Neural progenitor cell (in vitro differentiated cells): ENCODE results near the gene TXK. TPM values are rescaled to one million over a fixed set of nuclear protein-coding genes. Genes with fewer than 3 reads are reported as not detected.

ENCODE experiments used
- DNase-seq: peaks from one replicate; pipeline ENCODE4 v3.0.0-alpha.2; 2016; ENCODE audit warnings: low spot score
- H2AFZ ChIP-seq: fragments of 200-600 bp; sonication (generic); replicated peaks from 2 replicates; pipeline ENCODE4 v1.6.1; 2016; ENCODE audit warnings: antibody characterized with exemption
- H3F3A ChIP-seq: fragments of 200-600 bp; sonication (generic); 2 replicates; pipeline ENCODE4 v1.6.1; 2016; ENCODE audit warnings: antibody characterized with exemption, low read depth
- H3K27ac ChIP-seq: fragments of 200-600 bp; sonication (generic); 2 replicates; pipeline ENCODE4 v1.5.1; 2016; ENCODE audit warnings: mild to moderate bottlenecking
- H3K27me3 ChIP-seq: fragments of 200-600 bp; sonication (generic); 2 replicates; pipeline ENCODE4 v1.6.1; 2016; ENCODE audit warnings: mild to moderate bottlenecking, moderate library complexity
- H3K36me3 ChIP-seq: fragments of 200-600 bp; sonication (generic); 2 replicates; pipeline ENCODE4 v1.5.1; 2016
- H3K4me1 ChIP-seq: fragments of 200-600 bp; sonication (generic); 2 replicates; pipeline ENCODE4 v1.6.1; 2016; ENCODE audit warnings: mixed run types
- H3K4me2 ChIP-seq: fragments of 200-600 bp; sonication (generic); 2 replicates; pipeline ENCODE4 v1.6.1; 2016
- H3K4me3 ChIP-seq: fragments of 200-600 bp; sonication (generic); 2 replicates; pipeline ENCODE4 v1.5.1; 2016
- H3K79me2 ChIP-seq: fragments of 200-600 bp; sonication (generic); 2 replicates; pipeline ENCODE4 v1.6.1; 2016; ENCODE audit warnings: low read depth
- H3K9ac ChIP-seq: fragments of 200-600 bp; sonication (generic); 2 replicates; pipeline ENCODE4 v1.6.1; 2016
- H3K9me3 ChIP-seq: fragments of 200-600 bp; sonication (generic); 2 replicates; pipeline ENCODE4 v1.5.1; 2016; ENCODE audit warnings: low read depth
- H4K20me1 ChIP-seq: fragments of 200-600 bp; sonication (generic); 2 replicates; pipeline ENCODE4 v1.6.1; 2016; ENCODE audit warnings: low read depth
- H3K27ac Mint-ChIP-seq: 3 replicates; pipeline ENCODE4 v1.8.0; 2021; ENCODE audit warnings: mixed read lengths
- H3K27me3 Mint-ChIP-seq: 2 replicates; pipeline ENCODE4 v1.8.0; 2022; ENCODE audit warnings: low read depth, mild to moderate bottlenecking, inconsistent platforms, moderate library complexity, mixed read lengths; ENCODE audit not compliant: insufficient read depth
- H3K36me3 Mint-ChIP-seq: 3 replicates; pipeline ENCODE4 v1.8.0; 2021; ENCODE audit warnings: mixed read lengths
- H3K4me1 Mint-ChIP-seq: 3 replicates; pipeline ENCODE4 v1.8.0; 2021; ENCODE audit warnings: mixed read lengths
- H3K4me3 Mint-ChIP-seq: 3 replicates; pipeline ENCODE4 v1.8.0; 2021; ENCODE audit warnings: mild to moderate bottlenecking, moderate library complexity, mixed read lengths
- H3K9me3 Mint-ChIP-seq: 3 replicates; pipeline ENCODE4 v1.8.0; 2020; ENCODE audit warnings: mixed read lengths
- CTCF ChIP-seq: fragments of 200-600 bp; sonication (generic); IDR thresholded peaks from 2 replicates; pipeline ENCODE4 v1.5.1; 2017; ENCODE audit warnings: antibody characterized with exemption, mild to moderate bottlenecking
- EZH2 ChIP-seq: fragments of 200-600 bp; sonication (generic); IDR thresholded peaks from 2 replicates; pipeline ENCODE4 v1.6.1; 2017; ENCODE audit warnings: antibody characterized with exemption, mild to moderate bottlenecking, moderate library complexity
- EZH2phosphoT487 ChIP-seq: fragments of 200-600 bp; sonication (generic); IDR thresholded peaks from 2 replicates; pipeline ENCODE4 v1.6.1; 2017; ENCODE audit warnings: antibody characterized with exemption
- total RNA-seq: library from RNA; depleted of rRNA; stranded (reverse); fragments of >200 nt; gene quantifications from 2 replicates; pipeline ENCODE4 v1.2.3, GENCODE V29; 2015; ENCODE audit warnings: low replicate concordance

Gene TXK
- total RNA-seq, 1 donor from 2014 or later: not detected

- Histone ChIP-seq H3K4me3 (no peak overlapping the region), H3K27ac (no peak overlapping the region), H3F3A (peaks cover 15% of the 10 kb centered on the region), H3K36me3 (no peaks in the 10 kb centered on the region), H2AFZ (no peak overlapping the region), H3K9me3 (no peaks in the 10 kb centered on the region), H4K20me1 (no peaks in the 10 kb centered on the region), H3K79me2 (no peaks in the 10 kb centered on the region), H3K9ac (no peak overlapping the region), H3K4me1 (peaks cover 19% of the 10 kb centered on the region), H3K27me3 (no peaks in the 10 kb centered on the region), H3K4me2 (no peak overlapping the region)
- no peaks in the 10 kb centered on the region for H3K27me3 Mint-ChIP-seq
- H3K27ac Mint-ChIP-seq: no peak overlapping the region
- H3K4me3 Mint-ChIP-seq: no peak overlapping the region
- TF ChIP-seq CTCF (no peak), EZH2 (no peak), EZH2phosphoT487 (no peak)
- H3K9me3 Mint-ChIP-seq: no peaks in the 10 kb centered on the region
- peaks cover 10% of the 10 kb centered on the region for H3K4me1 Mint-ChIP-seq
- H3K36me3 Mint-ChIP-seq: no peaks in the 10 kb centered on the region
- DNase-seq: no peak
Measured at GRCh38 chr4:48038666-48039065, 95.4 kb downstream of the TXK start.

GRCh38 chr4:48037117-48037462, 97.0 kb downstream of the TXK start:
- Histone ChIP-seq H3K9ac (no peak overlapping the region), H4K20me1 (no peaks in the 10 kb centered on the region), H3K4me2 (no peak overlapping the region), H2AFZ (no peak overlapping the region), H3F3A (peaks cover under 1% of the 10 kb centered on the region), H3K27me3 (no peaks in the 10 kb centered on the region), H3K9me3 (no peaks in the 10 kb centered on the region), H3K4me1 (peaks cover 6% of the 10 kb centered on the region), H3K36me3 (no peaks in the 10 kb centered on the region), H3K79me2 (no peaks in the 10 kb centered on the region), H3K4me3 (no peak overlapping the region), H3K27ac (no peak overlapping the region)
- no peak overlapping the region for H3K27ac Mint-ChIP-seq
- H3K36me3 Mint-ChIP-seq: no peaks in the 10 kb centered on the region
- peaks cover 4% of the 10 kb centered on the region for H3K4me1 Mint-ChIP-seq
- no peaks in the 10 kb centered on the region for H3K27me3 Mint-ChIP-seq
- H3K4me3 Mint-ChIP-seq: no peak overlapping the region
- no peak for TF ChIP-seq EZH2phosphoT487
- TF ChIP-seq CTCF: no peak
- no peak for TF ChIP-seq EZH2
- no peaks in the 10 kb centered on the region for H3K9me3 Mint-ChIP-seq
- no peak for DNase-seq

GRCh38 chr4:48035952-48036351, 98.1 kb downstream of the TXK start:
- Histone ChIP-seq H3K27me3 (no peaks in the 10 kb centered on the region), H3K4me2 (no peak overlapping the region), H4K20me1 (no peaks in the 10 kb centered on the region), H2AFZ (no peak overlapping the region), H3K4me1 (peaks cover 6% of the 10 kb centered on the region), H3K27ac (no peak overlapping the region), H3F3A (peaks cover 4% of the 10 kb centered on the region), H3K9me3 (no peaks in the 10 kb centered on the region), H3K9ac (no peak overlapping the region), H3K4me3 (no peak overlapping the region), H3K36me3 (no peaks in the 10 kb centered on the region), H3K79me2 (no peaks in the 10 kb centered on the region)
- H3K4me1 Mint-ChIP-seq: no peaks in the 10 kb centered on the region
- no peak overlapping the region for H3K27ac Mint-ChIP-seq
- TF ChIP-seq EZH2phosphoT487 (no peak), CTCF (no peak), EZH2 (no peak)
- H3K27me3 Mint-ChIP-seq: no peaks in the 10 kb centered on the region
- no peak for DNase-seq
- no peak overlapping the region for H3K4me3 Mint-ChIP-seq
- H3K9me3 Mint-ChIP-seq: no peaks in the 10 kb centered on the region
- no peaks in the 10 kb centered on the region for H3K36me3 Mint-ChIP-seq
